SK-N-SH (cell line): ENCODE results near the gene NUP188.

ENCODE experiments used
- FOXJ3 ChIP-seq: sonication (generic); formaldehyde crosslinking; IDR thresholded peaks from 2 replicates; pipeline ENCODE4 v1.5.1; 2020; ENCODE audit warnings: mild to moderate bottlenecking, missing genetic modification reagents
- GABPA ChIP-seq: IDR thresholded peaks from 2 replicates; pipeline ENCODE4 v1.4.0; 2012; ENCODE audit warnings: low read depth, mild to moderate bottlenecking
- MEF2A ChIP-seq: IDR thresholded peaks from 2 replicates; pipeline ENCODE4 v1.4.0; 2012; ENCODE audit warnings: low read depth, borderline replicate concordance
- NFIC ChIP-seq: IDR thresholded peaks from 2 replicates; pipeline ENCODE4 v1.4.0; 2012; ENCODE audit warnings: borderline replicate concordance
- POLR2AphosphoS5 ChIP-seq: IDR thresholded peaks from 2 replicates; pipeline ENCODE4 v1.6.1; 2012; ENCODE audit warnings: low read depth, low read length
- RAD21 ChIP-seq: IDR thresholded peaks from 2 replicates; pipeline ENCODE4 v1.6.1; 2012; ENCODE audit warnings: mild to moderate bottlenecking, low read length
- RCOR1 ChIP-seq: fragments of 150-350 bp; IDR thresholded peaks from 2 replicates; pipeline ENCODE4 v1.6.1; 2017; ENCODE audit warnings: antibody characterized with exemption, low read length
- TAF1 ChIP-seq: IDR thresholded peaks from 2 replicates; pipeline ENCODE4 v1.6.1; 2012; ENCODE audit warnings: low read depth, mild to moderate bottlenecking, low read length, moderate library complexity, borderline replicate concordance
- TF ChIP-seq, protein P1 (sequence below): IDR thresholded peaks from 2 replicates; pipeline ENCODE4 v1.4.0; 2012; ENCODE audit warnings: low read depth
- TF ChIP-seq, protein P2 (sequence below): fragments of 200-600 bp; sonication (generic); IDR thresholded peaks from 2 replicates; pipeline ENCODE4 v1.6.1; 2017; ENCODE audit warnings: antibody characterized with exemption, mild to moderate bottlenecking, moderate library complexity
- TF ChIP-seq, protein P3 (sequence below): fragments of 150-350 bp; IDR thresholded peaks from 2 replicates; pipeline ENCODE4 v1.6.1; 2017; ENCODE audit warnings: antibody characterized with exemption, low read length, low read depth, borderline replicate concordance
- TF ChIP-seq, protein P4 (sequence below): IDR thresholded peaks from 2 replicates; pipeline ENCODE4 v1.6.1; 2012; ENCODE audit warnings: mild to moderate bottlenecking, low read depth, low read length, moderate library complexity

DNA sequence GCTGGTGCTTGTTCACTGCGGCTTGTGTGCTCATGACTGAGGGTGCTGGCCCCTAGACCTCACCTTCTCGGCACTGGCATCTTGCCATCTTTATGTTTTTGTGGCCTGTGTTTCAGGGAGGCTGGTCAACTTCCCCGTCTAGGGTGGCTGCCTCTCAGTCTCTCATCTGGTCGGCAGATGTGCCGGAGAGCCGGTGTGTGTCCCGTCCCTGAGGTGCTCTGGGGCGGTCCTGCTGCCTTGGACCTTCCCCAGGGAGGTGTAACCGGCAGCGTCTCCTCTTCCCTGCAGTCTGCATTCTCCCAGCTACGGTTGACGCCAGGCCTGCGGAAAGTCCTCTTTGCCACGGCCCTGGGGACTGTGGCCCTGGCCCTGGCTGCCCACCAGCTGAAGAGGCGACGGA lies 94.5 kb downstream of the NUP188 start:
- TF ChIP-seq MEF2A (no peak), RCOR1 (no peak), TAF1 (no peak), GABPA (no peak), POLR2AphosphoS5 (no peak), RAD21 (no peak), FOXJ3 (CRISPR knock-in tag) (no peak), NFIC (no peak)
- TF ChIP-seq, protein P1, sequence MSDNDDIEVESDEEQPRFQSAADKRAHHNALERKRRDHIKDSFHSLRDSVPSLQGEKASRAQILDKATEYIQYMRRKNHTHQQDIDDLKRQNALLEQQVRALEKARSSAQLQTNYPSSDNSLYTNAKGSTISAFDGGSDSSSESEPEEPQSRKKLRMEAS = no peak
- TF ChIP-seq, protein P2, sequence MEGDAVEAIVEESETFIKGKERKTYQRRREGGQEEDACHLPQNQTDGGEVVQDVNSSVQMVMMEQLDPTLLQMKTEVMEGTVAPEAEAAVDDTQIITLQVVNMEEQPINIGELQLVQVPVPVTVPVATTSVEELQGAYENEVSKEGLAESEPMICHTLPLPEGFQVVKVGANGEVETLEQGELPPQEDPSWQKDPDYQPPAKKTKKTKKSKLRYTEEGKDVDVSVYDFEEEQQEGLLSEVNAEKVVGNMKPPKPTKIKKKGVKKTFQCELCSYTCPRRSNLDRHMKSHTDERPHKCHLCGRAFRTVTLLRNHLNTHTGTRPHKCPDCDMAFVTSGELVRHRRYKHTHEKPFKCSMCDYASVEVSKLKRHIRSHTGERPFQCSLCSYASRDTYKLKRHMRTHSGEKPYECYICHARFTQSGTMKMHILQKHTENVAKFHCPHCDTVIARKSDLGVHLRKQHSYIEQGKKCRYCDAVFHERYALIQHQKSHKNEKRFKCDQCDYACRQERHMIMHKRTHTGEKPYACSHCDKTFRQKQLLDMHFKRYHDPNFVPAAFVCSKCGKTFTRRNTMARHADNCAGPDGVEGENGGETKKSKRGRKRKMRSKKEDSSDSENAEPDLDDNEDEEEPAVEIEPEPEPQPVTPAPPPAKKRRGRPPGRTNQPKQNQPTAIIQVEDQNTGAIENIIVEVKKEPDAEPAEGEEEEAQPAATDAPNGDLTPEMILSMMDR = no peak
- TF ChIP-seq, protein P3, sequence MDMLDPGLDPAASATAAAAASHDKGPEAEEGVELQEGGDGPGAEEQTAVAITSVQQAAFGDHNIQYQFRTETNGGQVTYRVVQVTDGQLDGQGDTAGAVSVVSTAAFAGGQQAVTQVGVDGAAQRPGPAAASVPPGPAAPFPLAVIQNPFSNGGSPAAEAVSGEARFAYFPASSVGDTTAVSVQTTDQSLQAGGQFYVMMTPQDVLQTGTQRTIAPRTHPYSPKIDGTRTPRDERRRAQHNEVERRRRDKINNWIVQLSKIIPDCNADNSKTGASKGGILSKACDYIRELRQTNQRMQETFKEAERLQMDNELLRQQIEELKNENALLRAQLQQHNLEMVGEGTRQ = no peak
- TF ChIP-seq, protein P4, sequence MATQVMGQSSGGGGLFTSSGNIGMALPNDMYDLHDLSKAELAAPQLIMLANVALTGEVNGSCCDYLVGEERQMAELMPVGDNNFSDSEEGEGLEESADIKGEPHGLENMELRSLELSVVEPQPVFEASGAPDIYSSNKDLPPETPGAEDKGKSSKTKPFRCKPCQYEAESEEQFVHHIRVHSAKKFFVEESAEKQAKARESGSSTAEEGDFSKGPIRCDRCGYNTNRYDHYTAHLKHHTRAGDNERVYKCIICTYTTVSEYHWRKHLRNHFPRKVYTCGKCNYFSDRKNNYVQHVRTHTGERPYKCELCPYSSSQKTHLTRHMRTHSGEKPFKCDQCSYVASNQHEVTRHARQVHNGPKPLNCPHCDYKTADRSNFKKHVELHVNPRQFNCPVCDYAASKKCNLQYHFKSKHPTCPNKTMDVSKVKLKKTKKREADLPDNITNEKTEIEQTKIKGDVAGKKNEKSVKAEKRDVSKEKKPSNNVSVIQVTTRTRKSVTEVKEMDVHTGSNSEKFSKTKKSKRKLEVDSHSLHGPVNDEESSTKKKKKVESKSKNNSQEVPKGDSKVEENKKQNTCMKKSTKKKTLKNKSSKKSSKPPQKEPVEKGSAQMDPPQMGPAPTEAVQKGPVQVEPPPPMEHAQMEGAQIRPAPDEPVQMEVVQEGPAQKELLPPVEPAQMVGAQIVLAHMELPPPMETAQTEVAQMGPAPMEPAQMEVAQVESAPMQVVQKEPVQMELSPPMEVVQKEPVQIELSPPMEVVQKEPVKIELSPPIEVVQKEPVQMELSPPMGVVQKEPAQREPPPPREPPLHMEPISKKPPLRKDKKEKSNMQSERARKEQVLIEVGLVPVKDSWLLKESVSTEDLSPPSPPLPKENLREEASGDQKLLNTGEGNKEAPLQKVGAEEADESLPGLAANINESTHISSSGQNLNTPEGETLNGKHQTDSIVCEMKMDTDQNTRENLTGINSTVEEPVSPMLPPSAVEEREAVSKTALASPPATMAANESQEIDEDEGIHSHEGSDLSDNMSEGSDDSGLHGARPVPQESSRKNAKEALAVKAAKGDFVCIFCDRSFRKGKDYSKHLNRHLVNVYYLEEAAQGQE = no peak
